ENCODE data around the gene GAS6. TPM values are rescaled to one million over a fixed set of nuclear protein-coding genes. Genes with fewer than 3 reads are reported as not detected.
A peak's percentile ranks its signal among the peaks of the same experiment; 100 is the strongest.

GAS6 gene
- total RNA-seq, 1 donor: 33.3 TPM

DNA sequence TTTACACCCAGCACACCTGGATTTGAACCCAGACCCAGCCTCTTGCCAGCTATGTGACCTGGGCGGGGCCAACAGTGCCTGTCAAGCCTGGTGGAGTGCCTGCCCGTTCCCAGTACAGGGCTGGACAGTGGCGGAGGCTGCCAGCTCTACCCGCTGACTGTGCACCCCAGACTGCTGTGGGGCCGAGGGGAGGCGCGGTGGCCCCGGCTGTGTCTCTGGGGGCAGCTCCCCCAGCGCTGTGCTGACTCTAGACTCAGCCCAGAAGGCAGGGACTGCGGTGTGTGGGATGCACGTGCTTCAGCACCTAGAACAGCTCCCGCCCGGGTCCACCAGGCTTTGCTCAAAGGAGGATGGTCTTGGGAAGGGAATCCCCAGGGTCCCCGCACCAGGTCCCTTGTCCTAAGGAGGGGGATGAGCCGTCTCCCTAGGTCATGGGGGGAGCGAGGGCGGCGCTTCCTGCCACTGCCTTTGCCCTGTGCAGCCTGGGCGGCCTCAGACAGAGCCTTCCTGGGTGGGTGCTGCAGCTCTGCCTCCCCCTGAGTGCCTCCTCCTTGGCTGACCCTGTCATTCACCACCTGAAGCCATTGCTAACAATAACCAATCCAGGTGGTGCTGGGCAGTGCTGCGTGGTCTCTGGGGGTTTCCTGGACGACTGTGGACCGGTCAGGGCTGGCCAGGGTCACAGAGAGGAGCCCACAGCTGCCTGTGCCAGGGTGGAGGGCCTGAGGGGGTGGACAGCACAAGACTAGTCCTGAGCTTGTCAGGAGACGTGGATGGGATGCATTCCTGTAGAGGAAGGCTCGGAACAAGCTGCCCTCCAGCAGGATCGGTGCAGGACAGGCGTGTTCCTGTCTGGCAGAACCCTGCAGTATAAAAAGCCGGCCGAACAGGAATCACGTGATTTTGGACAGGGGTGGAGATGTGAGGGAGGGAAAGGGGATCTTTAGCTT is 86.3 kb downstream of the GAS6 start:
- peak; percentile 21 for DNase-seq (ENCODE audit: low read depth)
- H3K4me3 ChIP-seq (ENCODE audit: low read depth, low read length): no peak overlapping the region
- no peak for TF ChIP-seq CTCF (IDR thresholded peaks at IDR 0.05; ENCODE audit: insufficient read depth, low read length)

DNA sequence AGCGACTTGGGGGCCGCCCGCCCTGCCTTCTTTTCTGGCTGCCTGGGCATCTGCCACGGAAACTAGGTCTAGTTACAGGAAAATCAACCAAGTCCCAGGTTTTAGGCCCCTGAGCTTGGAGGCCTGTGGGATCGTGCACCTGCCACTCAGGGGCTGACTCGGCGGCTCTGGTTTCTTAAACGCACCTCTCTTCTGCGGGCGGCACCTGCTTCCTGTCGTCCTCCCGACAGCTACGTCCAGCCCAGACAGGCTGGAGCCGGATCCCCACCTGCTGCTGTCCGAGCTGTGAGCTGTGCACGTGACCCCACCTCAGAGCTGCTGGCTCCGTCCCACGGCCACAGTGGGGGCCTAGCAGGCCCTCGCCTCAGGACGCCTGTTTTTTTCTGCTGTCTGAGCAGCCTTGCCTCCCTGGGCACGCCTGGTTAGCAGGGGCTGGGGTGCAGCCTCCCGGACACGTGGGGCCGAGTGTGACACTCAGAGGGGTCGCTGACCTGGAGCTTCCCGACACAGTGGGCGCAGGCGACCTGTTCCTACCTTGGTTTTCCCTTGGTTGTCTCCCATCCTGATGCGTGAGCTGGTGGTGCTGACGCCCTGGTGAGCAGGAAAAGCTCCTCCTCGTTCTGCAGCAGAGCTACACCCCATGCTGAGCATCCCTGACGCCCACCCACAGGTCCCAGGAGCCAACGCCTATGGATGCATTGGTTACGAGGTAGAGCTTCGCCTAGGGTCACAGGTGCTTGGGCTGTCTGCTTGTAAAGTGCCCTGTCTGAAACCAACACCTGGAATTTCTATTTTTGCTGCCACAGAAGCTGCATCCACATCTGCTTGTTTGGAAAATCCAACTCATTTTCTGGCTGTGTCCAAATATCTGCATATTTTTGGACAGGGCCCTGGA is 87.4 kb downstream of the GAS6 start:
- DNase-seq (ENCODE audit: low read depth): no peak
- no peak for TF ChIP-seq CTCF (IDR thresholded peaks at IDR 0.05; ENCODE audit: insufficient read depth, low read length)
- no peak overlapping the region for H3K4me3 ChIP-seq (ENCODE audit: low read depth, low read length)

- H3K4me3 ChIP-seq (ENCODE audit: low read depth, low read length): no peak overlapping the region
- DNase-seq (ENCODE audit: low read depth): no peak
- no peak for TF ChIP-seq CTCF (IDR thresholded peaks at IDR 0.05; ENCODE audit: insufficient read depth, low read length)
Observed at GRCh38 chr13:113775451-113776145, 88.3 kb downstream of the GAS6 start.

DNA sequence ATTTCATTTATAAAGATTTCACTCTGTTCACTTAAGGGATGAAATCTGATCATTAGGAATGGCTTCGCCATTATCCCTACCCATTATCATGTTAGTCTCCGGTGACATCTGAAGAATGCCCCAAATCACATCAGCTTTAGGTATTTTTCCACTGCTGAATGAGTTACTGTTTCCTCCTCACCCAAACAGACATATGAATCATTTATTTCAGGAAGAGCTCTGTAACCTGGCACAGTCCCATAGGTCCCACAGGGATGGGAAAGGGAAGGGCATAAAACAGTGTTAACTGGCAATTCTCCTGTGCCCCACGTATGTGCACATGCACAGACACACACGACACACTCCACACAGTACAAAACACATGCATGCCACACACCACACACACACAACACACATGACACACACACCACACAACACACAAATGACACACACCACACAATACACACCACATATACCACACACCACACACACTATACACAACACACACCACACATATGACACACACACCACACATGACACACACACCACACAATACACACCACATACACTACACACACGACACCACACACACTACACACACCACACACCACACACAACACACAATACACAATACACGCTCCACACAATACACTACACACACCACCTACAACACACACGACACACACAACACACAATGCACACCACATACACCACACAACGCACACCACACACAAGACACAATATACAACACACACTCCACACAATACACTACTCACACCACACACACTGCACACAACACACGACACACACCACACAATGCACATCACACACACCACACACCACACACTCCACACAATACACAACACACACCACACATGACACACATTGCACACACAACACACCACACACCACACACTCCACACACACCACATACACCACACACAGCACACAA is 89.4 kb downstream of the GAS6 start:
- no peak for TF ChIP-seq CTCF (IDR thresholded peaks at IDR 0.05; ENCODE audit: insufficient read depth, low read length)
- H3K4me3 ChIP-seq (ENCODE audit: low read depth, low read length): no peak overlapping the region
- DNase-seq (ENCODE audit: low read depth): peak; percentile 48

DNA sequence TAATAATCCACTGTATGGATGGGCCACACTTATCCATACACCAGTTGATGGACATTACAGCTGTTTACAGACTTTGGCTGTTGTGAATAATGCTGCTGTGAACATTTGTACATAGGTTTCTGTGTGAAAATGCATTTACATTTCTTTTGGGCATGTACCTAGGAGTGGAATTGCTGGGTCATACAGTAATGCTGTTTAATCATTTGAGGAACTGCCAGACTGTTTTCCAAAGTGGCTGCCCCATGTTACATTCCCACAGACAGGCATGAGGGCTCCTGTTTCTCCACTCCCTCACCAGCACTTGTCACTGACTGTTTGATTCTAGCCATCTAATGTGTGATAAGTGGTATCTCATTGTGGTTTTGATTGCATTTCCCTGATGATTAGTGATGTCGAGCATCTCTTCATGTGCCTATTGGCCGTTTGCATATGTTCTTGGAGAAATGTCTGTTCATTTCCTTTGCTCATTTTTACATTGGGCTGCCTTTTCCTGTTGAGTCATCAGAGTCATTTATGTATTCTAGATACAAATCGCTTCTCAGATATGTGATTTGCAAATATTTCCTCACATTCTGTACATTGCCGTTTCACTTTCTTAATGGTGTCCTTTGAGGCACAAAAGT is 92.1 kb downstream of the GAS6 start:
- TF ChIP-seq CTCF (IDR thresholded peaks at IDR 0.05; ENCODE audit: insufficient read depth, low read length): no peak

More for the DNA sequence above, 92.1 kb downstream of the GAS6 start:
- no peak overlapping the region for H3K4me3 ChIP-seq (ENCODE audit: low read depth, low read length)
- no peak for DNase-seq (ENCODE audit: low read depth)
